Heart right ventricle (tissue), 12 donors: Measurements from ENCODE around the gene NFKBIL1. TPM values are rescaled to one million over a fixed set of nuclear protein-coding genes. Genes with fewer than 3 reads are reported as not detected.

Source experiments
- polyA plus RNA-seq, 2 donors: library from polyadenylated mRNA; stranded (reverse); fragments of 200-250 nt; gene quantifications; one replicate each; pipeline ENCODE4 v1.2.3, GENCODE V29; 2013
- total RNA-seq, 10 donors: library from RNA; stranded (reverse); fragmentation: NEBNext Ultra II Directional in 3 of 10; extraction: Animal tissue kit (Norgen Biotek cat#: 25700) in 3 of 10; gene quantifications; one replicate each; pipeline versions ENCODE4 v1.2.1 to v1.2.4, GENCODE V29; 2021 to 2023
- donor health status: ischemic (EF 13 %, LVEDD 7.1; RV severe dilation, severe dysfunction).
- donor health status: healthy with polysubstance abuse.
- donor health status: DM: no; HTN: yes; CAD: no.
- donor health status: DM: no; HTN: no; CAD: no.
- donor health status: ischemic (EF 25% LVEDD 6.9; RV normal size, moderate dysfunction).
- donor health status: ischemic (EF 25% LVEDD 5.7; RV mildly dilated, moderate dysfunction).
- donor health status: healthy.
- donor health status: nonischemic (EF 11% LVEDD 7.7; RV severe dilation, severe dysfunction).
- donor health status: DM: yes; HTN: yes; CAD: no.
- donor health status: PGD.
- donor health status: ischemic (EF 29% LVEDD 5.4; RV normal size, mild dysfunction).
- donor health status: nonischemic (EF 23%, LVEDD 6.1; RV moderate dilation, normal function).

The NFKBIL1 gene
- total and polyA plus RNA-seq, 12 donors = 9.7 to 22.2 (median 12.1) TPM

Other genes with a start within 250 kb of the NFKBIL1 start
Only the 30 nearest of the 31 such genes appear.
- gene HLA-B, start 190.4 kb upstream of the NFKBIL1 start, total RNA-seq = 1,000 to 10,000 TPM in 1 of 10 donors, 100 to 1,000 TPM in 9; 252 to 2,676 (median 383) TPM
- gene HLA-B, start 190.4 kb upstream of the NFKBIL1 start, polyA plus RNA-seq = 100 to 1,000 TPM; 516 to 656 TPM
- 10 to 100 TPM in 2 of 10 donors, 1 to 10 TPM in 8; 3.2 to 15.0 (median 8.7) TPM for gene MICA, start 144.0 kb upstream of the NFKBIL1 start, total RNA-seq
- 10 to 100 TPM; 21.2 to 36.0 TPM for gene MICA, start 144.0 kb upstream of the NFKBIL1 start, polyA plus RNA-seq
- gene MICB, start 49.5 kb upstream of the NFKBIL1 start, total RNA-seq = 1 to 10 TPM in 6 of 10 donors, under 1 TPM in 4; 0.66 to 4.3 (median 1.6) TPM
- gene MICB, start 49.5 kb upstream of the NFKBIL1 start, polyA plus RNA-seq = 1 to 10 TPM; 1.0 to 1.2 TPM
- gene MCCD1, start 18.6 kb upstream of the NFKBIL1 start, total RNA-seq = not detected
- gene MCCD1, start 18.6 kb upstream of the NFKBIL1 start, polyA plus RNA-seq = not detected
- gene DDX39B, start 5.6 kb upstream of the NFKBIL1 start, total RNA-seq = 100 to 1,000 TPM; 154 to 193 (median 172) TPM
- 100 to 1,000 TPM; 160 to 422 TPM for gene DDX39B, start 5.6 kb upstream of the NFKBIL1 start, polyA plus RNA-seq
- 1 to 10 TPM in 9 of 10 donors, under 1 TPM in 1; 0.97 to 2.2 (median 2.0) TPM for gene ATP6V1G2, start 1.0 kb upstream of the NFKBIL1 start, total RNA-seq
- 1 to 10 TPM in 1 of 2 donors, under 1 TPM in 1; 0.88 to 2.5 TPM for gene ATP6V1G2, start 1.0 kb upstream of the NFKBIL1 start, polyA plus RNA-seq
- under 1 TPM in 2 of 10 donors, not detected in 8; 0.15 to 0.86 TPM for gene LTA, start 24.7 kb downstream of the NFKBIL1 start, total RNA-seq
- gene LTA, start 24.7 kb downstream of the NFKBIL1 start, polyA plus RNA-seq = under 1 TPM; 0.06 to 0.44 TPM
- gene TNF, start 28.0 kb downstream of the NFKBIL1 start, total RNA-seq = 1 to 10 TPM in 2 of 10 donors, under 1 TPM in 7, not detected in 1; 0.33 to 3.0 (median 0.61) TPM
- gene TNF, start 28.0 kb downstream of the NFKBIL1 start, polyA plus RNA-seq = under 1 TPM; 0.16 to 0.51 TPM
- gene LTB, start 34.8 kb downstream of the NFKBIL1 start, total RNA-seq = 1 to 10 TPM in 3 of 10 donors, under 1 TPM in 6, not detected in 1; 0.26 to 10.0 (median 0.67) TPM
- under 1 TPM; 0.51 to 0.65 TPM for gene LTB, start 34.8 kb downstream of the NFKBIL1 start, polyA plus RNA-seq
- 10 to 100 TPM in 1 of 10 donors, 1 to 10 TPM in 9; 2.6 to 35.6 (median 3.9) TPM for gene LST1, start 38.7 kb downstream of the NFKBIL1 start, total RNA-seq
- gene LST1, start 38.7 kb downstream of the NFKBIL1 start, polyA plus RNA-seq = 1 to 10 TPM; 6.5 to 8.7 TPM
- 1 to 10 TPM in 1 of 10 donors, under 1 TPM in 2, not detected in 7; 0.31 to 1.0 (median 0.33) TPM for gene NCR3, start 45.4 kb downstream of the NFKBIL1 start, total RNA-seq
- gene NCR3, start 45.4 kb downstream of the NFKBIL1 start, polyA plus RNA-seq = not detected
- 10 to 100 TPM in 3 of 10 donors, 1 to 10 TPM in 7; 2.8 to 62.1 (median 6.2) TPM for gene AIF1, start 67.6 kb downstream of the NFKBIL1 start, total RNA-seq
- gene AIF1, start 67.6 kb downstream of the NFKBIL1 start, polyA plus RNA-seq = 10 to 100 TPM; 18.2 to 20.2 TPM
- gene PRRC2A, start 73.1 kb downstream of the NFKBIL1 start, total RNA-seq = 100 to 1,000 TPM in 4 of 10 donors, 10 to 100 TPM in 6; 83.9 to 105 (median 98.9) TPM
- gene PRRC2A, start 73.1 kb downstream of the NFKBIL1 start, polyA plus RNA-seq = 100 to 1,000 TPM in 1 of 2 donors, 10 to 100 TPM in 1; 93.4 to 179 TPM
- 100 to 1,000 TPM; 262 to 347 (median 300) TPM for gene BAG6, start 105.1 kb downstream of the NFKBIL1 start, total RNA-seq
- gene BAG6, start 105.1 kb downstream of the NFKBIL1 start, polyA plus RNA-seq = 100 to 1,000 TPM; 311 to 522 TPM
- 1 to 10 TPM; 1.8 to 3.9 (median 2.5) TPM for gene APOM, start 108.3 kb downstream of the NFKBIL1 start, total RNA-seq
- 1 to 10 TPM; 3.2 to 7.4 TPM for gene APOM, start 108.3 kb downstream of the NFKBIL1 start, polyA plus RNA-seq
- gene C6orf47, start 113.2 kb downstream of the NFKBIL1 start, total RNA-seq = 10 to 100 TPM; 15.9 to 23.3 (median 18.0) TPM
- gene C6orf47, start 113.2 kb downstream of the NFKBIL1 start, polyA plus RNA-seq = 10 to 100 TPM; 18.5 to 22.2 TPM
- 10 to 100 TPM; 14.5 to 23.8 (median 18.3) TPM for gene GPANK1, start 117.4 kb downstream of the NFKBIL1 start, total RNA-seq
- 10 to 100 TPM; 15.4 to 17.8 TPM for gene GPANK1, start 117.4 kb downstream of the NFKBIL1 start, polyA plus RNA-seq
- gene CSNK2B, start 118.5 kb downstream of the NFKBIL1 start, total RNA-seq = 100 to 1,000 TPM; 101 to 153 (median 115) TPM
- 100 to 1,000 TPM; 109 to 199 TPM for gene CSNK2B, start 118.5 kb downstream of the NFKBIL1 start, polyA plus RNA-seq
- gene LY6G5B, start 122.4 kb downstream of the NFKBIL1 start, total RNA-seq = 1 to 10 TPM; 2.4 to 6.7 (median 3.8) TPM
- 1 to 10 TPM; 3.6 to 7.3 TPM for gene LY6G5B, start 122.4 kb downstream of the NFKBIL1 start, polyA plus RNA-seq
- 1 to 10 TPM; 1.2 to 3.5 (median 1.9) TPM for gene LY6G5C, start 133.5 kb downstream of the NFKBIL1 start, total RNA-seq
- gene LY6G5C, start 133.5 kb downstream of the NFKBIL1 start, polyA plus RNA-seq = 1 to 10 TPM; 2.0 to 2.6 TPM
- 10 to 100 TPM; 24.3 to 40.3 (median 28.7) TPM for gene ABHD16A, start 155.7 kb downstream of the NFKBIL1 start, total RNA-seq
- 10 to 100 TPM; 28.0 to 45.2 TPM for gene ABHD16A, start 155.7 kb downstream of the NFKBIL1 start, polyA plus RNA-seq
- gene LY6G6F, start 159.3 kb downstream of the NFKBIL1 start, total RNA-seq = not detected
- not detected for gene LY6G6F, start 159.3 kb downstream of the NFKBIL1 start, polyA plus RNA-seq
- not detected for gene LY6G6D, start 167.7 kb downstream of the NFKBIL1 start, total RNA-seq
- gene LY6G6D, start 167.7 kb downstream of the NFKBIL1 start, polyA plus RNA-seq = not detected
- not detected for gene LY6G6C, start 174.1 kb downstream of the NFKBIL1 start, total RNA-seq
- not detected for gene LY6G6C, start 174.1 kb downstream of the NFKBIL1 start, polyA plus RNA-seq
- under 1 TPM in 7 of 10 donors, not detected in 3; 0.11 to 0.97 (median 0.27) TPM for gene MPIG6B, start 175.8 kb downstream of the NFKBIL1 start, total RNA-seq
- gene MPIG6B, start 175.8 kb downstream of the NFKBIL1 start, polyA plus RNA-seq = under 1 TPM; 0.13 to 0.37 TPM
- gene DDAH2, start 181.7 kb downstream of the NFKBIL1 start, total RNA-seq = 10 to 100 TPM; 35.2 to 61.6 (median 51.5) TPM
- gene DDAH2, start 181.7 kb downstream of the NFKBIL1 start, polyA plus RNA-seq = 100 to 1,000 TPM in 1 of 2 donors, 10 to 100 TPM in 1; 96.4 to 117 TPM
- 100 to 1,000 TPM in 2 of 10 donors, 10 to 100 TPM in 8; 64.5 to 219 (median 87.9) TPM for gene CLIC1, start 188.9 kb downstream of the NFKBIL1 start, total RNA-seq
- gene CLIC1, start 188.9 kb downstream of the NFKBIL1 start, polyA plus RNA-seq = 100 to 1,000 TPM in 1 of 2 donors, 10 to 100 TPM in 1; 51.1 to 400 TPM
- gene MSH5, start 192.4 kb downstream of the NFKBIL1 start, total RNA-seq = 1 to 10 TPM in 8 of 10 donors, under 1 TPM in 2; 0.89 to 4.3 (median 2.6) TPM
- gene MSH5, start 192.4 kb downstream of the NFKBIL1 start, polyA plus RNA-seq = 1 to 10 TPM in 1 of 2 donors, under 1 TPM in 1; 0.97 to 6.1 TPM
- 1 to 10 TPM in 1 of 10 donors, under 1 TPM in 6, not detected in 3; 0.52 to 1.2 (median 0.72) TPM for gene SAPCD1, start 215.0 kb downstream of the NFKBIL1 start, total RNA-seq
- gene SAPCD1, start 215.0 kb downstream of the NFKBIL1 start, polyA plus RNA-seq = 1 to 10 TPM in 1 of 2 donors, under 1 TPM in 1; 0.36 to 1.9 TPM
- gene VWA7, start 229.7 kb downstream of the NFKBIL1 start, total RNA-seq = 10 to 100 TPM in 9 of 10 donors, 1 to 10 TPM in 1; 10.0 to 28.3 (median 20.8) TPM
- 1 to 10 TPM; 2.2 to 6.6 TPM for gene VWA7, start 229.7 kb downstream of the NFKBIL1 start, polyA plus RNA-seq